NOMO-1 (cell line): ENCODE results near the gene OPN1MW2.
"Not testable (repeated sequence)": the region's sequence is repeated elsewhere in the genome, so short reads cannot be mapped to it uniquely, and the experiment has no call there.

ENCODE experiments used
- DNase-seq, 2 experiments: peaks; one replicate each; lab custom pipeline; 2025; ENCODE audit not compliant: unreplicated experiment in 2 of 2; lab: John Stamatoyannopoulos, UW

Gene OPN1MW2

GRCh38 chrX:154219456-154219855 is at the start of gene OPN1MW2:
Gene OPN1MW2, plus strand, starts transcription at chrX:154219756. Its CDS starts 60 bp downstream, at chrX:154219816.
- DNase-seq = not testable (repeated sequence)

- DNase-seq = not testable (repeated sequence)
These were observed 47.0 kb upstream of the OPN1MW2 start for GRCh38 chrX:154172535-154172943.

DNA sequence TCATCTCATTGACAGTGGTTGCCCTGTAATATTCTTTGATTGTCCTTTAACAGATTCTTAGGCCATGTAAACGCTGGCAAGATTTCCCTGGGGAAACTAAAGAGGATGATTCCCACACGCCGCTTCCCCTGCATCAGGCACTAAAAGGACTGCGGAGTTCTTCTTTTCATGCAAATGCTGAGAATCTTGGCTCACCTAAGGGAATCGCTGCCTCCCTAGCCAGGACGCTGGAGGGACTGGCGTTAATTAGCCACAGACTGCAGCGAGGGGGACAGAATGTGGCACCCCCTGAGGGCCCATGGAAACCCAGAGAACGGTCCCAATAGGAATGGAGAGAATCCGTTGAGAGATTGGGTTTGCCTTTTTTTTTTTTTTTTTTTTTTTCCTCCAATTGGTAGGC is 45.2 kb upstream of the OPN1MW2 start:
- not testable (repeated sequence) for DNase-seq

DNA sequence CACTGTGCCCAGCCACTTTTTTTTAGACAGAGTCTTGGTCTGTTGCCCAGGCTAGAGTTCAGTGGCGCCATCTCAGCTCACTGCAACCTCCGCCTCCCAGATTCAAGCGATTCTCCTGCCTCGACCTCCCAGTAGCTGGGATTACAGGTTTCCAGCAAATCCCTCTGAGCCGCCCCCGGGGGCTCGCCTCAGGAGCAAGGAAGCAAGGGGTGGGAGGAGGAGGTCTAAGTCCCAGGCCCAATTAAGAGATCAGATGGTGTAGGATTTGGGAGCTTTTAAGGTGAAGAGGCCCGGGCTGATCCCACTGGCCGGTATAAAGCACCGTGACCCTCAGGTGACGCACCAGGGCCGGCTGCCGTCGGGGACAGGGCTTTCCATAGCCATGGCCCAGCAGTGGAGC is 37.3 kb upstream of the OPN1MW2 start, which contains the start of gene OPN1MW:
Gene OPN1MW (plus strand): TSS at position 301 of the 400 bp plus-strand sequence. CDS start 82 bp downstream, at position 383.
- not testable (repeated sequence) for DNase-seq

DNA sequence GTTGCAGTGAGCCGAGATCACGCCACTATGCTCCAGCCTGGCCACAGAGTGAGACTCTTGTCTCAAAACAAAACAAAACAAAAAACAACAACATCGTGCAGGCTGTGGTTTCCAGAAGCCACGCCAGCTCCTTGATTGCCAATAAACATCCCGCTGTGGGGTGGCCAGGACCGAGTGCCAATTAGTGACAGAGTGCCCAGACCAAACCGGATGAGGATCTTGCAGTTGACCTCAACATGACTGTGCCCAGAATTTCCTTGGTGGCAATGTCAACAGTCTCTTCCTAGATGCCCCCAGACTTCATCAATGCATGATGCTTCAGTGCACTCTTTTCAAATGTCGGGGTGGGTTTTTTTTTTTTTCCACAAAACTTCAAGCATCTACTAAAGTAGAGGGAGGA is 35.8 kb upstream of the OPN1MW2 start:
- not testable (repeated sequence) for DNase-seq

DNA sequence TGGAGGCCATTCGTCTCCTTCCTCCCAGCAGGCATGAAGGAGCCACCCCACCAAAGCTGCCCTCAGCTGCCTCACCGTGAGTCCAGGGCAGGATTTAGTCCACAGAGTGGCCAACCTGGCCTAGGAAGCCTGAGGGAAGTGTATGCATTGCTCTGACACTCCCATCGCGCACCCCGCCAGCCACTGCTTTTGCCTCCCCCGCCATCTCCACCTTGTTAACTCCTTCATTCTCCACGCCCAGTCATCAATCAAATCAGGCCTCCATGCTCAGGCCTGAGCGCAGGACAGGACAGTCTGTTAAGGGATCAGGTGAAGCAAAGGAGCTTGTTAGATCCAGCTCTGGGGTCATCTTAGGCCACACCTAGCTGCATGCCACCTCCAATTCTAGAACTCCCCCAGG is 26.7 kb upstream of the OPN1MW2 start:
- not testable (repeated sequence) for DNase-seq

- not testable (repeated sequence) for DNase-seq
These were observed 25.2 kb upstream of the OPN1MW2 start for GRCh38 chrX:154194316-154194715.

GRCh38 chrX:154196466-154196865 is 23.1 kb upstream of the OPN1MW2 start:
- DNase-seq = not testable (repeated sequence)

- DNase-seq = not testable (repeated sequence)
These were observed 9.7 kb upstream of the OPN1MW2 start for GRCh38 chrX:154209670-154210418.

GRCh38 chrX:154211057-154211456 is 8.5 kb upstream of the OPN1MW2 start:
- not testable (repeated sequence) for DNase-seq

- not testable (repeated sequence) for DNase-seq
These were observed 8.1 kb upstream of the OPN1MW2 start for GRCh38 chrX:154211499-154211898.

DNA sequence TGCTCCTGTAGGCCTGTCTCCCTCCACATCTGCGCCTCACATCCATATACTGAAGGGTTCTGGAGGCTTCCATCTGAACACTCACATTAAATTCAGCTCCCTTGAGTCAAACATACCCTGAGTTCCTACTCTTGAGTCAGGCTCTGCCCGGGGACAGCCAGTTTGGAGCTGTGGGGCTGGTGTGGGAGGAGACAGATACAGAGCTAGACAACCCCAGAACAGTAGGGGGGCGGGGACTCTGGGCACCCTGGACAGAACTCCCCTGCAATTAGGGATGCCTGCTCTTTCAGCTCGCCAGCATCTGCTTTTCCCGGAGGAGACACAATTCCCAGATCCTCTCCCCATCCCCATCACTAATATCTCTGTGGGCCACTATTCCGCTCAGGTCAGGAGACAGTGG is 5.7 kb downstream of the OPN1MW2 start:
- not testable (repeated sequence) for DNase-seq

GRCh38 chrX:154226706-154227105 is 7.2 kb downstream of the OPN1MW2 start:
- DNase-seq = not testable (repeated sequence)

GRCh38 chrX:154231443-154231842 is 11.9 kb downstream of the OPN1MW2 start:
- not testable (repeated sequence) for DNase-seq

DNA sequence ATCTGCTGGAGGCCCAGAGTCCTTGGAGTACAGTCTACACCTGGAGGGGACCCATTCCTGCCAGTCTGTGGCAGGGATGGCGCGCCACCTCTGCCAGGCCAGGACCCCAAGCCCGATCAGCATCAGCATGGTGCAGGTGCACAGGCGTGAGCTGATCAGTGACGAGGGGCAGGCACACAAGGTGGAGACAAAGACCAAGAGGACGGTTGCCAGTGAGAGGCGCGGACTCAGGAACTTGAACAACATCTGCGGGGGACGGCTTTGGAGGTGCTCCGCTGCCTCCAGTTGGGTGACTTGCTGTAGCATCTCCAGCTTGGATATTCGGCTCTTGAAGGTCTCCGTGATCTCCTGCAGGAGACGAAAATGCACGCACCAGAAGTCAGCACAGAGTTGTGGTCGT is 14.1 kb downstream of the OPN1MW2 start:
- DNase-seq = not testable (repeated sequence)

DNA sequence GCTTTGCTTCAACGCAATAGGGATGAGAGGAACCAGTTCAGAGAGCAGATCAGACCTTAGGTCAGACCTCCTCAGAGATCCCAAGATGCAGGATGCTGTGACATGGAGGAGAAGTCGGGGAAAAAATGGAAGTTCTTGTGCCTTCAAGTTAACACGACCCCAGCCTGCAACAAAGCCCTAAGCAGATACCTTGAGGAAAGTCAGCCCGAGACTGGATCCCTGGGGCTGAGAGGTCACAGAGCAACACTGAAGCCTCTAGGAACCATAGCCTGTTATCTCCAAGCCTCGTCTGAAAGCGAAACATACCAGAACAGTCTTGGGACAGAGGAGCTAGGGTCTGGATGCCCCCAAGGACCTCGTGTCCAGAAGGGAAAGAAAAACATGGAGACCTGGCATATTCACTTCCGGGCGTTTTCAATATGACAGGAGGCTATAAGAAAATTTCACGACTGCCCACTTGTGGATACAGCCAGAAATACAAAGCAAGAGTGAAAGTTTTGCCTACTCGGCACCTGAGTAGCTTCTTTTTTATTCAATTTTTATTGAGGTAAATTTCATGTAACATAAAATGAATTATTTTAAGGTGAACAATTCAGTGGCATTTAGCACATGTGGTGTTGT is 19.5 kb downstream of the OPN1MW2 start:
- DNase-seq = not testable (repeated sequence)

DNA sequence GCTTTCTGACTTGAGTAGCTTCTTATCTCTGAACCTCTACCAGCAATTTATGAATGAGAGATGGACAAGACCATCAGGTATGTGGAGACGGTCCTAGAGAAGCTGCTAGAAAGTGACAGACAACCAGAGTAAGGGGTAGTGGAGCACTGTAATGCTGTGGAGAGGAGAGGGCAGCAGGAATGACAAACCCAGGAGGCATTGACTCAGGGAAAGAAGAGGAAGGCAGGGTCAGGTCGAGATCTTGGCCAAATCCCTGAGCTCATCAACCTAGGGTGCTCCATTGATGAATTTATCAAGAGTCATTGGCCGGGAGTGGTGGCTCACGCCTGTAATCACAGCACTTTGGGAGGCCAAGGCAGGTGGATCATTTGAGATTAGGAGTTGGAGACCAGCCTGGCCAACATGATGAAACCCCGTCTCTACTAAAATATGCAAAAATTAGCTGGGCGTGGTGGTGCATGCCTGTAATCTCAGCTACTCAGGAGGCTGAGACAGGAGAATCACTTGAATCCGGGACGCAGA is 20.5 kb downstream of the OPN1MW2 start:
- not testable (repeated sequence) for DNase-seq

DNA sequence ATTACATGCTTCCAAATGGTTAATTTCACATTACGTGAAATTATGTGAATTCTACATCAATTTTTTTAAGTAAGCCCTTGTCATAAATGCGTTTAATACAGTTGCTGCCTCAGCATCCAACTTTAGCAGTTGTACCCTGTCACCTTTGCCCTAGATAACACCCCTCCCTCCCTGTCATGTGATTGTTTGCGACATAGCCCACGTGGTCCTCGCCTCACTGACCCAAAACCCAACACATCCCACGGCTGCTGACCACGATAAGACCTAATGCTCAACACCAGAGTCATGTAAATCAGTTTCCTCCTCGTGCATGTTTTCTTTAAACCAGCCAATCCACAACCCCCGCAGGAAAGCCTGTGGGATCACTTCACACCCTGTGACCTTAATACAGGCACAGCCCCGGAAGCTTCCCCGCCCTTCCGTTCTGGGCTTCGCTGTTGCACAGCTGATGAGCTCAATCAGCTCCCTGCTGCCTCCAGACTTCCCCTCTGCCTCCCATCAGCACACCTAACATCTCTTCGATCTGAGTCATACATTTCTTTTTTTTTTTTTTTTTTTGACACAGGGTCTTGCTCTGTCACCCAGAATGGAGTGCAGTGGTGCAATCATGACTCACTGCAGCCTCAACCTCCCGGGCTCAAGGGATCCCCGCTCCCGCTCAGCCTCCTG is 28.0 kb downstream of the OPN1MW2 start:
- not testable (repeated sequence) for DNase-seq

GRCh38 chrX:154248076-154248475 is 28.5 kb downstream of the OPN1MW2 start:
- not testable (repeated sequence) for DNase-seq

DNA sequence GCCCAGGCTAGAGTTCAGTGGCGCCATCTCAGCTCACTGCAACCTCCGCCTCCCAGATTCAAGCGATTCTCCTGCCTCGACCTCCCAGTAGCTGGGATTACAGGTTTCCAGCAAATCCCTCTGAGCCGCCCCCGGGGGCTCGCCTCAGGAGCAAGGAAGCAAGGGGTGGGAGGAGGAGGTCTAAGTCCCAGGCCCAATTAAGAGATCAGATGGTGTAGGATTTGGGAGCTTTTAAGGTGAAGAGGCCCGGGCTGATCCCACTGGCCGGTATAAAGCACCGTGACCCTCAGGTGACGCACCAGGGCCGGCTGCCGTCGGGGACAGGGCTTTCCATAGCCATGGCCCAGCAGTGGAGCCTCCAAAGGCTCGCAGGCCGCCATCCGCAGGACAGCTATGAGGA is 37.7 kb downstream of the OPN1MW2 start, which contains the start of gene OPN1MW3:
Gene OPN1MW3 (plus strand): TSS at position 301 of the 400 bp plus-strand sequence. CDS start 38 bp downstream, at position 339.
- not testable (repeated sequence) for DNase-seq

- DNase-seq = not testable (repeated sequence)
These were observed 39.2 kb downstream of the OPN1MW2 start for GRCh38 chrX:154258711-154259110.
